ENCODE measurements around the gene TWIST2.

Gene TWIST2

DNA sequence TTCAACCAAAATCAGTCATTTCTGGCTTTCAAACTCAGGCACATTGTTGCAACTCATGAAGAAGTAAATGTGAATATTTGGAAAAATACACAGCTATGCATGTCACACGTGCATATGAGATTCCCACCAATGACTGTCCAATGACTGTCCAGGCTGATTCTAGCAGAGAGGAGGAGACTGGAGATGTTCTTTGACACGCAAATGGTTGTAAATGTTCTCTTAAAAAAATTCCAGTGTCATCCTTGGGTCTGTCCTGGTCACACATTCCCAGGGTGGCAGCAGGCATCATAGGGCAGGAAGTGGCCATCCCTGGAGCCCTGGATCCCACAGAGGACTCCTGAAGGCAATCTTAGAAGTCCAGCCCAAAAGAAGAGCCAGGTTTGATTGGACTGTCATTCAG lies 40.9 kb downstream of the TWIST2 start:
- in situ Hi-C loops (cut with MboI; ENCODE audit: low sequenced_read_pairs): no loop called here

DNA sequence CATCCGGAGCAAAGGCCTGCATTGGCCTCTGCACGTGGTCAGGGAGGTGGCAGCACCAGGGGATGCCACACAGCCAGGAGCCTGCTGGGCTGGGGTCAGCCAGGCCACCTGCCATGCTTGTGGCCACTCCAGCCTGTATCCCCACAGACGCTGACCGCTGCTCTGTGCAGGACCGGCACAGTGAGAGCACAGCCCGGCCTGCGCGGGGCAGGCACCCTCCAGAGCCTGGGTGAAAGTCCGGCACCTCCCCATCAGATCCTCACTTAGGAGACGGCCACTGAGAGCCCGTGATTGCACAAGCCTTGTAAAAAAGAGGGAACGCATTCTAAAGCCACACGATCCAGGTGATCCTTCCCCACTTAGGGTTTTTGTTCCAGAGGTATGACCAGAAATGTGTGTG lies 42.2 kb downstream of the TWIST2 start:
- in situ Hi-C loops (cut with MboI; ENCODE audit: low sequenced_read_pairs): no loop called here

DNA sequence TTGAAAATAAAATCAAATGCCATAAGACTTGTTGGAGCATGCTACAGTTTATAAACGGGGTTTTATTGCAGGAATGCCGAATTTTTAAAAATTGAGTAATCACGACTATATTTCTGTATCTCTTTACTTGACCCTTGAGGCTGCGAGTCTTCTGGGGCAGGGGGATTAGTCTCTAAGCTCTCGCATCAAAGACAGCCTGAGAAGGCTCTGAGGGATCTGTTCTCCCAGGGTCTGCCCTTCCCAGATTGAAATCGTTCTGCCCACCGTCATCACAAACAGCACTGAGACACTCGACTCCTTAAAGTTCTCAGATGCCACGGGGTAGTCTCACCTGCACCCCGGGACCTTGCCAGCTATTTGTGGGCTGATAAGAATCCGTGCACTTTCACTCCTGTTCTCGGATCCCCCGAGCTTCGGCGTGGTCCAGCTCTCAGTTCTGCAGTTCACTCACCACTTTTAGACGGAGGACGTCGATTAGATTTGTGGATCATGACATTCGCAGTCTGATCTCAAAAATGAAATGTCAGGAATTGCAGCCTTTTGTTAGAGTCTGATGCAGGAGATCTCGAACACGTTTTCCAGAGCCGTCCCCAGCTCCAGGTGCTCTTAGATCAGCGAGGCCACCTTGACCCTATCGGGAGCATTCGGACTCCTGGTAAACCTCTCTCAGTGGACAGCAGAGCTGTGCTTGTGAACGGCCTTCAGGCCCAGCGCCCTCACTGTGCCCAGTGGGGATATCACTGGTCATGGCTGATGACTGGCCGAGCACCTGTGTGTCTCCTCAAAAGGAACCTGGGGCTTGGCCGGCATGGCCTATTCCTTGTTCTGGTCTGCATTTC lies 43.0 kb downstream of the TWIST2 start:
- in situ Hi-C loops (cut with MboI; ENCODE audit: low sequenced_read_pairs): no loop called here

DNA sequence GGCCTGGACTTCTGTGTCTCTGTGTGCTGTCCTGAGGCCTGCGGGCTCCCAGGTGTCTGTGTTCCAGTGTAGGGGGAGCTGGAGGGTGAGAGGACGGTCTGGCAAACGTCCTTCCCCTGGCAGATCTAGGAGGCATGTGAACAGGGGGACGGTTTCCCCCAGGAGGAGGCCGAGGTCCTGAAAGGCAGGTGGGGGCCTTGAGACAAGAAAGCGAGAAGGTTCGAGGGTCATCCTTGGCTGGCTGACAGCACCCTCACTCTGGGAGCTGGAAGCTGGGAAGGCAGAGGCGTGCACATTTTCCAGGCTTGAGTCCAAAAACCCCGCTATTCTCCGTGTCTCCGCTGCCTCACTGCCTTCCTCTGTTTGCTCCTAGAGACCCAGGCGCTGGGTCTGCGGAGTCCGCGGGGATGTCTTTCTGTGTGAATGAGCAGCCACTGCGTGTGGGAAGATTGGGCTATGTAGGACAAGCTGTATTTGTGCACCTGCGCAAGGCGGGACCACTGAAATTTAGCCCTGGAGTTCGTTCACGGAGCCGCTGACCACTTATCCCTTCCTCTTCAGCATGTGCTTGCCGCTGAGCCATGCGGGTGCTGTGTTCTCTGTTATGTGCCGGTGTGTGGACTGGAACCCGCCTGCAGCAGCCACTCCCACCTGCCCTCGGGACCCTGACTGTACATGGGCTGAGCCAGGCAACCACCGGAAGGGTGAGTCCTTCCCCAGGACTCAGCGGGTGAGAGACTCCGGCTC lies 43.7 kb downstream of the TWIST2 start:
- in situ Hi-C loops (cut with MboI; ENCODE audit: low sequenced_read_pairs): no loop called here

DNA sequence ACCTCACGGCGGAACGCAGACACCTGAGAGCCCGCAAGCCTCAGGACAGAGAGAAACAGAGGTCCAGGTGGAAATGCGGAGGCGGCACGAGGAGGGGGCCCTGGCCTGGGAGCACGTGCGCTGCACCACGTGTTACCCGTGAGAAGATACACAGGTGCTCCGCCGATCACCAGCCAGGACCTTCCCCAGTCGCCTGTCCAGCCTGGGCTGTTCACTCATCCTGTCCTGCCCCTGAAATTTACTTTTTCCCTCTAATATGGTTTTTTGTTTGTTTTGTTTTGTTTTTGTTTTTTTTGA lies 44.3 kb downstream of the TWIST2 start:
- in situ Hi-C loops (cut with MboI; ENCODE audit: low sequenced_read_pairs): no loop called here

DNA sequence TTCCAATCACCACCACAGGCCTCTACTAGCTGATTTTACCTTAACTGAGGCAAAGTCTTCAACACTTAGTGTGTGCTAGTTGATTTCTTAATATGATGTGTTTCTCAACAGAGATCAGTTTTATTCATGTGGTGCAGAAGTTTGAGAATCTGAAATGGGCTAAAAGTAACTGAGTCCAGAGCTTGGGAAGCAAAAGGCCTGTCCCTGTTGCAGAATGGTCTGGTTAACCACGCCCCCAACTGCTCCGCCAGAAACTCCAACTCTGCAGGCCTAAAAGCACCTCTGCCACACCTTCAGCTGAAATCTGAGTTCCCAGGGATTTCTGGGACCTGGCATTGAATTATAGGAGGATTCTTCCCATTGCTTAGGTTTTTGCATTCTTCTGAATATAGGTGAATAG lies 44.9 kb downstream of the TWIST2 start:
- in situ Hi-C loops (cut with MboI; ENCODE audit: low sequenced_read_pairs): no loop called here

DNA sequence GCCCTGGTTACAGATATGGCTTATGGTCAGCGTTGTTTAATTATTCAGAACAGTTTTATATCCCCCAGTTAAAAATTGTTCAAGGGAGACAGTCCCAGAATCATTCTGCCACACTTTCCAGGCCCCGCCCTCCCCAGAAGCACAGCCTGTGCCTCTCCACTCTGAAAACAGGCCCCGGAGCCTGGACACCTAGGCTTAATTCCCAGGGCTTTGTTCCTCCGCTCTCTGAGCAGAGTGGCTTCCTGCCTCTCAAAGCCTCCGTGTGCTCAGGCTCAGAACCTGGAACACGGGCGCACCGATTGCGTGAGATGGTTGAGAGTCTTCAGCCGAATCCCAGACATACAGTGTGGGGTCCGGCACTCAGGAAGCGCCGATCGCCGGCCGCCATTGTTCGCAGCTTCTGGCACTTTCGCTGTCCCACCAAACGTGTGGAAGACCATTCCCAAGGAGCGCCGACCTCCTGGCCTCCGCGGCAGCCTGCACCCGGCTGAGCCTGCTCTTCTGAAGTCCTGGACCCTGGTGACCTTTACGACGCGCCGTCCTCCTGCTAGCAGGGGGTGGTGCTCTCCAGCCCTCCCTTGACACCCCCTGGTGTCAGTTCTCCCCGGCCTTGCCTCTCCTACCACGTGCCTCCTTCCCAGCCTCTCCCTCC lies 45.6 kb downstream of the TWIST2 start:
- in situ Hi-C loops (cut with MboI; ENCODE audit: low sequenced_read_pairs): no loop called here

DNA sequence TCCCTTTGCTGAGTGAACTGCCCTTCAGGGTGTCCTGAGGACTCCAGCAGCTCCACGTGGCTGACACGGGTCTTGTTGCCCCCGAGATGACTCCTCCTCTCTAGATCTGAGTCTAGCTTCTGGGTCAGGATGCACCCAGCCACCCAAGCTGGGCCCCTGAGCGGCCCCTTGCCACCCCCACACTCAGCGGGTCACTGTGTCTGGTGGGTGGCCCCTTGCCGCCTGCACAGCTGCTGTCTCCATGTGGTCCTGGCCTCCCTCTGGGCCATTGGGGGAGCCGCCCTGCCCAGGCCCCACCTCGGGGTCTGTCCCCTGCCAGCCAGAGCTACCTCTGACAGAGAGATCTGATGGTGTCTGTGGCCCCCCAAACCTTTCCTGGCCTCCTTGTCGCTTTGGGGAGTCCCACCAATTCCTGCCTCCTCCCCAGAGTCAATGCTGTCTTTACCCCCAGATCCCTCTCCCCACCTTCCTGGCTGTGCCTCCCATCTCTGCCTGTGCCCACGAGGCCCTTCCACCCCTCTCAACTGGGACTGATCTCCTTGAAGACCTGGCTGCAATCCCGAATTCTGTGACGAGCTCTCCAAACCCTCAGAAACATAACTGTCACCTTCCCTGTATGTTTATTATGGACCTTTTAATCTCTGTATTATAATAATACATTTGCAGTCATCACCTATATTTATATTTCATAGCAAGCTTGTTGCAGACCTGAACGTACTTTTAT lies 46.5 kb downstream of the TWIST2 start:
- in situ Hi-C loops (cut with MboI; ENCODE audit: low sequenced_read_pairs): no loop called here

DNA sequence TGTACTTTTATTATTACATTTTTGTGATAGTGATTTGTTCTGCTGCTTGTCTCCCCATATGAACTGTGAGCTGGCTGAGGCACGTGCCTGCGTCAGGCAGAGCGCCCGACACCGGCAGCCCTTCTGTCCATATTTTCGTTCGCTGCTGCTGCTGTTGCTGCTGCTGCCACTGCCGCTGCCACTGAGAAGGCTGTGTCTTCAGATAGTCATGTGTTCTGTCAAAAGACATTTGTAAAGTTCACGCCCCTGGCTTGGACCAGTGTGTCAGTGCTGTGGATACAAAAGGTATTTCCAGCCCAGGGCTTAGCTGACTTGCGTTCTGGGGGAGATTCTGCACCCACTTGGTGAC lies 47.0 kb downstream of the TWIST2 start:
- in situ Hi-C loops (cut with MboI; ENCODE audit: low sequenced_read_pairs): no loop called here

DNA sequence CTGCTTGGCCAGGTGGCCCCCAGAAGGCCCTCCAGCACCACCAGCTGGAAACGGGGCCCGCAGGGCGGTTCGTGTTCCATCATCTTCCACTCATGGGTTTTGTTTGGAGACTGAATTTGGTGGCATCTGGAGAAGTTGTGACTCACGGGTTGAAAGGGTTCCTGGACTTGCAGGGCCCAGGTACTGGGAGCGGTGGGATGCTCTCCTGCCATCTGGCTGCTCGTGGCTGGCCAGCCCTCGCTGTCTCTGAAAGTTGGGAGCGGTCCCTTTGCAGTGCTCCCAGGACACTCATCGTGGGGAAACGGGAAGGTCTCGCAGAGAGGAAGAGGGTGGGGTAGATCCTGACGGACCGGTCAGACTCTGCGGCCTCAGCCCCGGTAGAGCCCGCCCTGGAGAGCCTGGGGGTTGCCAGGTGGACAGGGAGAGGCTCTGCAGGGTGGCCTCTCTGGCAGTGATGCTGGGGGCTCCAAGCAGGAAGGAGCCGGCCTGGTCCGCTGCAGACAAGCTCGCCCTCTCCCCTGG lies 47.5 kb downstream of the TWIST2 start:
- in situ Hi-C loops (cut with MboI; ENCODE audit: low sequenced_read_pairs): no loop called here

DNA sequence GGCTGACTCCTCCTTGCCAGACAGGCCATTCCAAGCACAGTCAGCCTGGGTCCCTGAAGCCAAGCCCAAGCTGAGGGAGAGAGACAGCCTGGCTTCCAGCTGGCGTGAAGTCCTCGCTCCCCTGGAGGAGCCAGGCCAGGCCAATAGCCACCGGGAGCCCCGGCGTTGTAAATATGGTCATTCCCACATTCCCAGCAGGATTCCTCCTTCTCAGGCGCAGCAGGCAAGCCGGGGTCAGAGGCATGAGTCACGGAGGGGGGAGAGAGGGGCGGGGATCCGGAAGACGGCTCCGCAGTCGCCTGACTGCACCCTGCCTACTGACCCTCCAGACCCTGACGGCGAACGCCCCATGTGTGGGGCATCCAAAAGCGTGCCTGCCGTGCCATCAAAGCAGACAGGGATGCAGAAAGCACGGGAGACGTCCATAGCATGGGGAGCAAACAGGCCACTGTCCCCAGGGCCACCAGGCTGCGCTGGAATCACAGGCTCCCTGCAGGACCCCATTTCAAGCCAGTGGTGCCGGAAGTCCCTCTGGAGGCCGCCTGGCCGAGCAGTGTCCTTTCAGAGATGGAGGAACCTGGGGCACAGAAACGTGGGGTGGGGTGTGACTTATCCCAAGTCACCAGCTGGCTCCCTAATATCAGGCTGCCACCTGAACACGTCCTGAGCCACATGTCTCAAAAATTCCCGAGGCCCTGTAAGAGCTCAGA lies 48.2 kb downstream of the TWIST2 start:
- in situ Hi-C loops (cut with MboI; ENCODE audit: low sequenced_read_pairs): no loop called here

DNA sequence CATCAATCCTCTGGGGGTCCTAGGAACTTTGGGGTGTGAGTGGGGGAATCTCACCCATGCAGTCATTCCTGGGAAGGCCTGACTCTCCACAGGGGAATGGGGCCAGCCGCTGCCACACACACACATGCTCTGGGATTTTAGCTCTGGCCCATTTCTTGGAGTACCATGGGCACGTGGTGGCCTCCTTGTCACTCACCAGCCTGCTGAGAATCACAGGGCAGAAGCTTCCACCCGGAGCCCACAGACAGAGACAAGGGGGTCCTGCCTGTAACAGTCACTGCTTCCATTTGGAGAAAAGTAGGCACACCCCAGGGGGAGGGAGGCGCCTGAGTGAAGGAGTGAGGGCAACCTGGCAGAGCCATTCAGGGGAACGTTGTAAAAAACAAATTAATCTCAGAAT lies 48.8 kb downstream of the TWIST2 start:
- in situ Hi-C loops (cut with MboI; ENCODE audit: low sequenced_read_pairs): no loop called here

DNA sequence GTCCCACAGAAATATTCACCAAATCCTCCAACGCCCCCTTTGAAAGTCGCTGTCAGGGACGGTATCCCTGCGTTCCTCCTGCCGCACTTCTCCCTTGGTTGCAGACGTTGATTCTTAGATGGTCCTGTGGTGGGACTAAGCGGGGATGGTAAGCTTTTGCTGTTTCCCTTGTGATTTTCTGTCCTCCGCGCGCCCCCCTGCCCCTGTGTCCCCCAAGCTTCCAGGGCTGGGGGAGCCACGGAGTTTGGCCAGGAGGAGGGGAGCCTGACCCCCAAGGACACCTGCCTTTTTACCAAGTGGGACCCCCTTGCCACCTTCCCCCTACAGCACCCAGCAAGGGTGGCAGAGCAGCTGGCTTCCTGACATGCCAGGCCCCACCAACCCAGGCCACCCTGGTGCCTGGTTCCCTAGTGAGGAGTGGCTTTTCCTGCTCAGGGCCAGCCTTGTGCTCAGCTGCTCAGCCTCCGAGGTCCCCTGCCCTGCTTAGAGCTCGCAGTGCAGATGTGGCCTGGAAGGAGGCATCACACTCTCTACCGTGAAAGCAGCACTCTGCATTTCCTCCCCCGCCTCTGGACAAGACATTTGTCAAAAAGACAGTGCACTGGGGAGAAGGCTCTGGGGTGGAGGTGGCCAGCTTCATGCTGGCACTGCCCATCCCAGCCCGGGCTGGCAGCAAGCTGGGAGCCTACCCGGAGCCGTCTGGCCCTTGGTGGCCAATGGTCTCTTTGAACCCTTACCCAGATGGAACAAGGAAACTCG lies 49.4 kb downstream of the TWIST2 start:
- in situ Hi-C loops (cut with MboI; ENCODE audit: low sequenced_read_pairs): no loop called here

DNA sequence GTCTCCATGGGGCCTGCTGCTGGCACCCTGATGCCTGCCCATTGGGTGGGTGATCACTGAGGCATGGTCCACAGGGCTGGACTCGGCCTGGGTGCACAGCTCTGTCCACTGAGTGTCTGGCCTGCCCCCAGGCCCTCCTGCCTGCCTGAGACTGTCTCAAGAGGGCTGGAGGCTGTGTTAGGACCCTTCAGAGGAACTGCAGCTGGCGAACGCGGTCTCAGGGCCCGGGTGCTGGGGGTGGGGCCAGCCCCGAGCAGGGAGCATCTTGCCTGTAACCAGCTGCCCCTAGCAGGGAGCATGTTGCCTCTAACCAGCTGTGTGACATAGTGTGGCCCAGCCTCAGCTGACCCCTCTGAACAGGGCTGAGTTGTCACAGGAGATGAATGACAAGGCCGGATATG lies 50.0 kb downstream of the TWIST2 start:
- in situ Hi-C loops (cut with MboI; ENCODE audit: low sequenced_read_pairs): no loop called here

DNA sequence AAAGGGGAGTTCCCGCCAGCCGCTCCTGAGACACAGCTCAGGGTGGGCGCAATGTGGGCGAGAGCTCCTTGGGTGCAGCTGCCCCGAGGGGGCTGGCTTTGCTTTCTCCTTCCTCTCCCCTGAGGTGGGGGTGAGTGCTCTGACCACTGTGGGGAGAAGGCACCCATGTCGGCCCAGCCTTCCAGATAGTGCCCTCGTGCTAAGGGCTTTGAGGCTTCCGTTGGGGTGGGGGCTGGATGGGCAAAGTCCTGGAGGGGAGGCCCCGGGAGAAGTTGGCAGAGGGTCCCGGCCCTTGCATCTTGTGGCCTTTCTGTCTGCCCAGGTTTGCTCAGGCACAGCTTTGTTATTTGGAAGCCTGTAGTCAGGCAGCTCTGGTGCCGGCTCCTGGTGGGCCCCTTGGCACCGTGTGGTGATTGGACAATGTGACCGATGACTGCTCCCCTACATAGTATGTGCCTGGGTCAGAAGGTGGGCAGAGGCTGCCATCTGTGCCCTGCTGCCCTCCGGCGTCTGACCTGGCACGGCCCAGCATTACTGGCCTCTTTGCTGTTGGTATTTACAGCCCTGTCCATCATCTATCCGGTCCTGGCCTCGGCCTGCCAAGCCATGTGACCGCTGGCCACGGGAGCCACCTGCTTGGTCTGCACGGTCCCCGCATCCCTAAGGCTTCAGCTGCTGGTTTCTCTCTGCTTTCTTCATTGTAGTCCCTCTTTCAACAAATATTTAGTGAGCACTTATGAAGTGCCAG lies 50.8 kb downstream of the TWIST2 start:
- in situ Hi-C loops (cut with MboI; ENCODE audit: low sequenced_read_pairs): no loop called here

DNA sequence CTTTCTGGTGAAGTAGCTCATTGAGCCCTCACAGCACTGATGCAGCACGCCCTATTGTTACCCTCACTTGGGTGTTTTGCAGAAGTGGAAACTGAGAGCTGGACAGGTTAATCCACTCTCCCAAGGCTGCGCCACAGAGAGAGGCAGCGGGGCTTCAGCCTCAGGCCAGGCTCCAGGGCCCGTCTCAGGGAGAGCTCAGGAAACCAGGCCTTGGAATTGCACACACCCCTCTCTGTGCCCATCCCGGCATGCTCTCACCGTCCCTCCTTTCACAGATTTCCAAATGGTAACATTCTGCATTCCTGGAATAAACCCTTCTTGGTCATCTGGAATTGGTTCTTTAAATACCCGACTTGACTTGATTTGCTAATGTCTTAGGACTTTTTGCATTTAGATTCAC lies 51.5 kb downstream of the TWIST2 start:
- in situ Hi-C loops (cut with MboI; ENCODE audit: low sequenced_read_pairs): no loop called here

DNA sequence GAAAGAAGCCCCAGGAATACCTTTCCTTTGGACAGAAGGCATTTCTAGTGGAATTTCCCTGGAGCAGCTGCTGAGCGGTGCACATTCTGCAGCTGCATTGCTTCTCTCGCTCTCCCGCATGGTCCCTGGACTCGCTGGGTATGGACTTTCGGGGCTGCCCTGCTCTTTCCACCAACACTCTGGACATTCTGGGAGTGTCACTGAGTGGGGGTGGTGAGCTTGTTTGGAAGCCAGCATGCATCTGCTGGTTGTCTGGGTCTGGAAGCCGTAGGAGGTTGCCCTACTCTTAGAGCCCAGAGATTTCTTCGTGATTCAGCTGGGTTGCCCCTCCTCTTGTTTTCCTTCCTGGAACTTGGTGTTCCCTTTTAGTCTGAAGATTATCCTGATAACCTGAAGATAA lies 52.6 kb downstream of the TWIST2 start:
- in situ Hi-C loops (cut with MboI; ENCODE audit: low sequenced_read_pairs): no loop called here

DNA sequence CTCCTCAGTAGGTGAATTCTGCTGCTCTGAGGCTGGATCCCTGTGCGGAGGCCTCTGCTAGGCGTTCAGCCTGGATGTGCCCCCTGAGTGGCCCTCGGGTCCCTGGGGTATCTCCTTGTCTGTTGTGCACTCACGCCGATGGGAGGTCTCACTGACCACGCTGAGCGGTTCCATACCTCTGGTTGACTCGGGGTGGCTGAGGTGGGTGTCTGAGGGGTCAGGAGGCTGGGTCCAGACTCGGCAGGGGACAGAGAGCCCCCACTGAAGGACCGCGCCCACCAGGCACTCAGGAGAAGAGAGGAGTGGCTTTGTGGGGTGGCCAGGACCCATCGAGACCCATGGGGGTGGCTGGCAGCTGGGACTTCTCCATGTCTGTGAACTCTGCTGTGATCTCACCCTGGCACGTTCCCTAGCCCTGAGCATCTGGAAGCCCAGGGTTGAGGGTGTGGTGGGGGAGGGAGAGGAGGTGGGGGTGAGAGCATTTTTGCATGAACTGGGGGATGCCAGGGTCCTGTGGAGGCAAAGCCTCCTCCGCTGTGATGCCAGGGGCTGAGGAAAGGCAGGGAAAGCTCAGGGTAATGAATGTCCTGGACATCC lies 53.7 kb downstream of the TWIST2 start:
- in situ Hi-C loops (cut with MboI; ENCODE audit: low sequenced_read_pairs): no loop called here

DNA sequence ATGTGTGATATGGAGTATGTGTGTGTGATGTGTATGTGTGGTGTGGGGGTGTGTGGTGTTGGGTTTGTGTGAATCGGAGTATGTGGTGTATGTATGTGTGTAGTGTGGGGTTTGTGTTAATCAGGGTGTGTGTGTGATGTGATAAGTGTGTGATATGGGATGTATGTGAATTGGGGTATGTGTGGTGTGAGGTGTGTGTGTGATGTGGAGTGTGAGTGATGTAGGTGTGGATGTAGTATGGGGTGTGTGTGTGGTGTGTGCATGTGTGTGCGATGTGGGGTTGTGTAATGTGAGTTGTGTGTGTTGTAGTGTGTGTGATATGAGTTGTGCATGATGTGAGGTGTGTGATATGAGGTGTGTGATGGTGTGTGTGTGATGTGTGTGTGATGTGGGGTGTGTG lies 54.4 kb downstream of the TWIST2 start:
- in situ Hi-C loops (cut with MboI; ENCODE audit: low sequenced_read_pairs): no loop called here

Measured in HL-60/S4 treated with phorbol 12-myristate 13-acetate at 8.2 ng/mL for 4 days and 3 days (cell line).